GM13976 (cell line): Measurements from ENCODE around the gene SCOC.

ENCODE experiments used
- DNase-seq: peaks from one replicate; pipeline ENCODE4 v3.0.0; 2012; ENCODE audit warnings: low spot score
- in situ Hi-C: fragments of 300-500 bp; cut with MboI; formaldehyde crosslinking; loops from one replicate; pipeline ENCODE4 v1.12.0; 2022; ENCODE audit warnings: low sequenced_read_pairs, mixed read lengths, inconsistent platforms; ENCODE audit not compliant: unreplicated experiment
- TF ChIP-seq, protein P1 (sequence below): IDR thresholded peaks from 2 replicates; pipeline ENCODE4 v1.5.1; 2012; ENCODE audit warnings: borderline replicate concordance, mild to moderate bottlenecking; ENCODE audit not compliant: insufficient read depth; ENCODE audit errors: extremely low read depth, missing control alignments, control extremely low read depth

SCOC gene

DNA sequence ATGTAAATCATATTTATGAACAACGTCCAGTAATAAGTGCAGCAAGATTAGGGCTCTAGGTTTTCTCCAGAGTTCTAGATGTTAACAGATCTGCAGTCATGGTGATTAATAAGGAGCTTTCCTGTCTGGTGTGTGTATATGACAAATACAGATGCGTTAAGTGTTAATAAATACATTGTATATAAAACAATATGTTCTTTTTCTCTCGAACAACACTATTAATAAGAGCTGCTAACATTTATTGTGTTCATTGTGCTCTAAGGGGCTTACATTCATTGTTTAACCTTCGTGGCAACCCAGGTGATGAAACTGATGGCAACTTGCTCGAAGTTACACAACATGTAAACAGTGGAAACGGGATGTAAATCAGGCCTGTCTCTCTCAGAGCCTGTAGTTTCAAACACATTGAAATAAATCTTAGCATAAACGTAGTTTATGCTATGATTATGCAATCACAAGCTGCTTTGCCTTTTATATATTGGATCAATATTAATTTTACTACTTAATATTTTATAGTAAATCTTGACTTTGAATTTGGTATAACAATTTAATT, 54.5 kb downstream of the SCOC start:
- in situ Hi-C loops, result no loop called here
- TF ChIP-seq, protein P1, sequence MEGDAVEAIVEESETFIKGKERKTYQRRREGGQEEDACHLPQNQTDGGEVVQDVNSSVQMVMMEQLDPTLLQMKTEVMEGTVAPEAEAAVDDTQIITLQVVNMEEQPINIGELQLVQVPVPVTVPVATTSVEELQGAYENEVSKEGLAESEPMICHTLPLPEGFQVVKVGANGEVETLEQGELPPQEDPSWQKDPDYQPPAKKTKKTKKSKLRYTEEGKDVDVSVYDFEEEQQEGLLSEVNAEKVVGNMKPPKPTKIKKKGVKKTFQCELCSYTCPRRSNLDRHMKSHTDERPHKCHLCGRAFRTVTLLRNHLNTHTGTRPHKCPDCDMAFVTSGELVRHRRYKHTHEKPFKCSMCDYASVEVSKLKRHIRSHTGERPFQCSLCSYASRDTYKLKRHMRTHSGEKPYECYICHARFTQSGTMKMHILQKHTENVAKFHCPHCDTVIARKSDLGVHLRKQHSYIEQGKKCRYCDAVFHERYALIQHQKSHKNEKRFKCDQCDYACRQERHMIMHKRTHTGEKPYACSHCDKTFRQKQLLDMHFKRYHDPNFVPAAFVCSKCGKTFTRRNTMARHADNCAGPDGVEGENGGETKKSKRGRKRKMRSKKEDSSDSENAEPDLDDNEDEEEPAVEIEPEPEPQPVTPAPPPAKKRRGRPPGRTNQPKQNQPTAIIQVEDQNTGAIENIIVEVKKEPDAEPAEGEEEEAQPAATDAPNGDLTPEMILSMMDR, result no peak
- DNase-seq, result no peak
